Ishikawa (cell line): ENCODE measurements around the gene SLC38A10.

Experiments used
- CREB1 ChIP-seq: IDR thresholded peaks from 2 replicates; pipeline ENCODE4 v1.6.1; 2012; ENCODE audit warnings: low read depth
- RAD21 ChIP-seq: IDR thresholded peaks from 2 replicates; pipeline ENCODE4 v1.6.1; 2012; ENCODE audit warnings: low read depth

GRCh38 chr17:81210466-81210865 is 84.6 kb downstream of the SLC38A10 start:
- no peak for TF ChIP-seq RAD21
- no peak for TF ChIP-seq CREB1
